ENCODE measurements around the gene HTRA3. TPM values are rescaled to one million over a fixed set of nuclear protein-coding genes. Genes with fewer than 3 reads are reported as not detected.

HTRA3 gene
- total RNA-seq, 4 donors from 2014 or later, result 4.0 to 18.2 (median 11.4) TPM

GRCh38 chr4:8268901-8269534 lies 536 bp upstream of the HTRA3 start:
- 82 to 85% methylated on average over 25 of the region's 25 CpGs for whole genome bisulfite sequencing, 2 donors
- TF ChIP-seq POLR2A (IDR thresholded peaks at IDR 0.05), result no peak
- no peak for TF ChIP-seq CTCF (IDR thresholded peaks at IDR 0.05)
- intact Hi-C loops (cut with DNase I; ENCODE audit: low total_unique reads), result no loop called here
- DNase-seq (ENCODE audit: low spot score in 2 of 2), result no peak
- H3K4me3 ChIP-seq (ENCODE audit: low read depth, poor library complexity, severe bottlenecking), result no peak overlapping the region

GRCh38 chr4:8270418-8270771 lies 841 bp downstream of the HTRA3 start:
- TF ChIP-seq POLR2A (IDR thresholded peaks at IDR 0.05), result no peak
- no peak for TF ChIP-seq CTCF (IDR thresholded peaks at IDR 0.05)
- 33 to 46% methylated on average over 11 of the region's 11 CpGs for whole genome bisulfite sequencing, 2 donors
- intact Hi-C loops (cut with DNase I; ENCODE audit: low total_unique reads), result no loop called here
- no peak for DNase-seq (ENCODE audit: low spot score in 2 of 2)
- H3K4me3 ChIP-seq (ENCODE audit: low read depth, poor library complexity, severe bottlenecking), result no peak overlapping the region

GRCh38 chr4:8270912-8271815 lies 1.6 kb downstream of the HTRA3 start:
- 64 to 71% methylated on average over 26 to 27 of the region's 27 CpGs for WGBS, 2 donors
- no peak for TF ChIP-seq POLR2A (IDR thresholded peaks at IDR 0.05)
- no peak for TF ChIP-seq CTCF (IDR thresholded peaks at IDR 0.05)
- DNase-seq (ENCODE audit: low spot score in 2 of 2), result no peak
- no peak overlapping the region for H3K4me3 ChIP-seq (ENCODE audit: low read depth, poor library complexity, severe bottlenecking)
- intact Hi-C loops (cut with DNase I; ENCODE audit: low total_unique reads), result no loop called here

GRCh38 chr4:8271821-8272220 lies 2.3 kb downstream of the HTRA3 start:
- 86 to 100% methylated on average over 2 to 10 of the region's 10 CpGs for WGBS, 2 donors
- TF ChIP-seq POLR2A (IDR thresholded peaks at IDR 0.05), result no peak
- no peak for TF ChIP-seq CTCF (IDR thresholded peaks at IDR 0.05)
- intact Hi-C loops (cut with DNase I; ENCODE audit: low total_unique reads), result no loop called here
- no peak for DNase-seq (ENCODE audit: low spot score in 2 of 2)
- H3K4me3 ChIP-seq (ENCODE audit: low read depth, poor library complexity, severe bottlenecking), result no peak overlapping the region

- 63 to 77% methylated on average over 21 to 30 of the region's 30 CpGs for WGBS, 2 donors
- no peak overlapping the region for H3K4me3 ChIP-seq (ENCODE audit: low read depth, poor library complexity, severe bottlenecking)
- DNase-seq (ENCODE audit: low spot score in 2 of 2), result no peak
Measured at GRCh38 chr4:8272472-8273428, 3.2 kb downstream of the HTRA3 start.

More at GRCh38 chr4:8272472-8273428, 3.2 kb downstream of the HTRA3 start:
- intact Hi-C loops (cut with DNase I; ENCODE audit: low total_unique reads), result no loop called here
- TF ChIP-seq CTCF (IDR thresholded peaks at IDR 0.05), result no peak
- TF ChIP-seq POLR2A (IDR thresholded peaks at IDR 0.05), result no peak

Measured in lower leg skin (tissue), 4 donors.